ENCODE results near the gene ZNF594. TPM values are rescaled to one million over a fixed set of nuclear protein-coding genes. Genes with fewer than 3 reads are reported as not detected.
"Not testable (repeated sequence)": the region's sequence is repeated elsewhere in the genome, so short reads cannot be mapped to it uniquely, and the experiment has no call there.

Gene ZNF594
- total and polyA plus RNA-seq, 2 of the 13 experiments (the other 11 are each of a cell fraction or from before 2014, with no cell fraction given), result 2.9 to 9.6 TPM

GRCh38 chr17:5138616-5139457 lies 52.8 kb downstream of the ZNF594 start (continued):
- no peak for TF ChIP-seq ETS1 (CRISPR knock-in tag; IDR thresholded peaks at IDR 0.05)

- not testable (repeated sequence) for BruUV-seq (replicated peaks)
Measured at GRCh38 chr17:5138198-5138544, 53.5 kb downstream of the ZNF594 start.

GRCh38 chr17:5137511-5138197 lies 54.0 kb downstream of the ZNF594 start:
- ATAC-seq; H4K20me1 ChIP-seq (ENCODE audit: insufficient read depth, low read length); H3K36me3 ChIP-seq (replicated peaks in 1 of 2; ENCODE audit: control insufficient read depth in 1 of 2, insufficient read depth in 2 of 2, low read length in 2 of 2); CTCF ChIA-PET (ENCODE audit: low intra/inter-chr PET ratio, low total read pairs); in situ Hi-C loops (cut with HindIII; ENCODE audit: extremely low pct_ligation_motif_present, low pct_unique_long_range_greater_than_20kb); POLR2A ChIA-PET; H3K9me3 ChIP-seq (ENCODE audit: low read length); BruUV-seq (replicated peaks); FAIRE-seq; H3K4me3 ChIP-seq (replicated peaks in 1 of 3; ENCODE audit: insufficient read depth in 1 of 3, low read depth in 2 of 3, low read length in 3 of 3); H3K27ac ChIP-seq (ENCODE audit: extremely low read length, insufficient read depth, low read length); H3K4me2 ChIP-seq (ENCODE audit: low read depth, low read length); H2AFZ ChIP-seq (ENCODE audit: low read length); intact Hi-C loops (cut with micrococcal nuclease; ENCODE audit: unreplicated experiment); H3K9ac ChIP-seq (ENCODE audit: insufficient read depth, low read depth, low read length); DNase-seq (ENCODE audit: low spot score); H3K79me2 ChIP-seq (ENCODE audit: insufficient read depth, low read length): not testable (repeated sequence)
- Histone ChIP-seq H3K4me1 (ENCODE audit: insufficient read depth, low read length) (peaks cover 20% of the 10 kb centered on the region), H3K27me3 (ENCODE audit: control insufficient read depth in 1 of 2, insufficient read depth in 2 of 2, low read length in 2 of 2) (peaks cover 2 to 19% of the 10 kb centered on the region in 2 experiments; a peak in 4 of 5 replicates)
- 47% methylated on average over 13 of the region's 15 CpGs for WGBS (ENCODE audit: low lambda C conversion rate)

More at GRCh38 chr17:5138198-5138544, 53.5 kb downstream of the ZNF594 start:
- H4K20me1 ChIP-seq (ENCODE audit: insufficient read depth, low read length); H3K79me2 ChIP-seq (ENCODE audit: insufficient read depth, low read length); intact Hi-C loops (cut with micrococcal nuclease; ENCODE audit: unreplicated experiment); H3K9me3 ChIP-seq (ENCODE audit: low read length); POLR2A ChIA-PET; H3K4me2 ChIP-seq (ENCODE audit: low read depth, low read length); H3K36me3 ChIP-seq (replicated peaks in 1 of 2; ENCODE audit: control insufficient read depth in 1 of 2, insufficient read depth in 2 of 2, low read length in 2 of 2); CTCF ChIA-PET (ENCODE audit: low intra/inter-chr PET ratio, low total read pairs); ATAC-seq; H2AFZ ChIP-seq (ENCODE audit: low read length); DNase-seq (ENCODE audit: low spot score); H3K4me3 ChIP-seq (replicated peaks in 1 of 3; ENCODE audit: insufficient read depth in 1 of 3, low read depth in 2 of 3, low read length in 3 of 3); H3K9ac ChIP-seq (ENCODE audit: insufficient read depth, low read depth, low read length); H3K27ac ChIP-seq (ENCODE audit: extremely low read length, insufficient read depth, low read length); FAIRE-seq; in situ Hi-C loops (cut with HindIII; ENCODE audit: extremely low pct_ligation_motif_present, low pct_unique_long_range_greater_than_20kb): not testable (repeated sequence)
- peaks cover 20% of the 10 kb centered on the region for H3K4me1 ChIP-seq (ENCODE audit: insufficient read depth, low read length)
- 71% methylated on average over 8 of the region's 9 CpGs for WGBS (ENCODE audit: low lambda C conversion rate)
- H3K27me3 ChIP-seq (ENCODE audit: control insufficient read depth in 1 of 2, insufficient read depth in 2 of 2, low read length in 2 of 2), result peaks cover 2 to 14% of the 10 kb centered on the region in 2 experiments; a peak in 4 of 5 replicates

- H3K9ac ChIP-seq (ENCODE audit: insufficient read depth, low read depth, low read length); POLR2A ChIA-PET; H3K79me2 ChIP-seq (ENCODE audit: insufficient read depth, low read length); H3K9me3 ChIP-seq (ENCODE audit: low read length); FAIRE-seq; H3K4me3 ChIP-seq (replicated peaks in 1 of 3; ENCODE audit: insufficient read depth in 1 of 3, low read depth in 2 of 3, low read length in 3 of 3); BruUV-seq (replicated peaks); CTCF ChIA-PET (ENCODE audit: low intra/inter-chr PET ratio, low total read pairs); ATAC-seq; DNase-seq (ENCODE audit: low spot score); in situ Hi-C loops (cut with HindIII; ENCODE audit: extremely low pct_ligation_motif_present, low pct_unique_long_range_greater_than_20kb); intact Hi-C loops (cut with micrococcal nuclease; ENCODE audit: unreplicated experiment); H3K36me3 ChIP-seq (replicated peaks in 1 of 2; ENCODE audit: control insufficient read depth in 1 of 2, insufficient read depth in 2 of 2, low read length in 2 of 2); H2AFZ ChIP-seq (ENCODE audit: low read length); H4K20me1 ChIP-seq (ENCODE audit: insufficient read depth, low read length); H3K27ac ChIP-seq (ENCODE audit: extremely low read length, insufficient read depth, low read length): not testable (repeated sequence)
- Histone ChIP-seq H3K4me1 (ENCODE audit: insufficient read depth, low read length) (peaks cover 20% of the 10 kb centered on the region), H3K27me3 (ENCODE audit: control insufficient read depth in 1 of 2, insufficient read depth in 2 of 2, low read length in 2 of 2) (peaks cover 2 to 20% of the 10 kb centered on the region in 2 experiments; a peak in 4 of 5 replicates), H3K4me2 (ENCODE audit: low read depth, low read length) (peak overlapping the region; percentile 39; the same call in 1 of the 2 replicates)
- WGBS (ENCODE audit: low lambda C conversion rate), result 28% methylated on average over 2 of the region's 14 CpGs
Measured at GRCh38 chr17:5136580-5137412, 54.9 kb downstream of the ZNF594 start.
